Glutamatergic neuron (in vitro differentiated cells): ENCODE results near the gene SLX9. TPM values are rescaled to one million over a fixed set of nuclear protein-coding genes. Genes with fewer than 3 reads are reported as not detected.
"Not testable (repeated sequence)": the region's sequence is repeated elsewhere in the genome, so short reads cannot be mapped to it uniquely, and the experiment has no call there.

Experiments used
- DNase-seq: peaks from one replicate; pipeline ENCODE4 v3.0.0; 2022
- H3K27ac Mint-ChIP-seq: one replicate; pipeline ENCODE4 v1.8.0; 2020; ENCODE audit warnings: mild to moderate bottlenecking, mixed read lengths, inconsistent platforms; ENCODE audit not compliant: unreplicated experiment
- H3K27me3 Mint-ChIP-seq: one replicate; pipeline ENCODE4 v1.8.0; 2020; ENCODE audit warnings: mild to moderate bottlenecking, moderate library complexity, mixed read lengths, inconsistent platforms; ENCODE audit not compliant: unreplicated experiment
- H3K36me3 Mint-ChIP-seq: one replicate; pipeline ENCODE4 v1.8.0; 2020; ENCODE audit warnings: mild to moderate bottlenecking, mixed read lengths, inconsistent platforms; ENCODE audit not compliant: unreplicated experiment
- H3K4me1 Mint-ChIP-seq: one replicate; pipeline ENCODE4 v1.8.0; 2020; ENCODE audit warnings: mild to moderate bottlenecking, low read depth, mixed read lengths, inconsistent platforms; ENCODE audit not compliant: unreplicated experiment
- H3K4me3 Mint-ChIP-seq: one replicate; pipeline ENCODE4 v1.8.0; 2020; ENCODE audit warnings: mild to moderate bottlenecking, mixed read lengths, inconsistent platforms; ENCODE audit not compliant: unreplicated experiment
- H3K9me3 Mint-ChIP-seq: one replicate; pipeline ENCODE4 v1.8.0; 2020; ENCODE audit warnings: mild to moderate bottlenecking, moderate library complexity, mixed read lengths, inconsistent platforms; ENCODE audit not compliant: unreplicated experiment
- CTCF ChIP-seq: fragments of 200-600 bp; sonication (generic); IDR thresholded peaks from one replicate; pipeline ENCODE4 v1.5.0; 2021; ENCODE audit not compliant: partially characterized antibody, unreplicated experiment
- total RNA-seq: library from RNA; stranded (reverse); fragmentation: NEBNext Ultra II Directional; extraction: Animal tissue kit (Norgen Biotek cat#: 25700); gene quantifications from one replicate; pipeline ENCODE4 v1.2.1, GENCODE V29; 2021; ENCODE audit not compliant: unreplicated experiment

The SLX9 gene
- total RNA-seq, 1 donor from 2014 or later, result 30.7 TPM

GRCh38 chr21:44927587-44928461 lies 12.0 kb upstream of the SLX9 start:
- Mint-ChIP-seq H3K9me3 (peaks cover 8% of the 10 kb centered on the region), H3K27ac (no peak overlapping the region), H3K36me3 (peaks cover 15% of the 10 kb centered on the region), H3K4me3 (no peak overlapping the region), H3K4me1 (peaks cover 3% of the 10 kb centered on the region), H3K27me3 (peaks cover 26% of the 10 kb centered on the region)
- no peak for TF ChIP-seq CTCF
- DNase-seq, result no peak

GRCh38 chr21:44928500-44929241 lies 11.2 kb upstream of the SLX9 start:
- H3K27ac Mint-ChIP-seq, result not testable (repeated sequence)

GRCh38 chr21:44929242-44929798 lies 10.5 kb upstream of the SLX9 start:
- Mint-ChIP-seq H3K36me3 (peaks cover 4% of the 10 kb centered on the region), H3K4me3 (no peak overlapping the region), H3K27me3 (peaks cover 26% of the 10 kb centered on the region), H3K27ac (no peak overlapping the region), H3K9me3 (peaks cover 6% of the 10 kb centered on the region), H3K4me1 (peaks cover 3% of the 10 kb centered on the region)
- TF ChIP-seq CTCF, result no peak
- no peak for DNase-seq

More at GRCh38 chr21:44928500-44929241, 11.2 kb upstream of the SLX9 start:
- not testable (repeated sequence) for H3K9me3 Mint-ChIP-seq, H3K4me1 Mint-ChIP-seq, H3K4me3 Mint-ChIP-seq, DNase-seq
- peaks cover 26% of the 10 kb centered on the region for H3K27me3 Mint-ChIP-seq
- H3K36me3 Mint-ChIP-seq, result peaks cover 11% of the 10 kb centered on the region

GRCh38 chr21:44929799-44930542 lies 9.9 kb upstream of the SLX9 start:
- H3K4me3 Mint-ChIP-seq, result no peak overlapping the region
- H3K27me3 Mint-ChIP-seq, result peaks cover 28% of the 10 kb centered on the region
- H3K36me3 Mint-ChIP-seq, result no peaks in the 10 kb centered on the region
- no peak for TF ChIP-seq CTCF
- H3K27ac Mint-ChIP-seq, result no peak overlapping the region
- peaks cover 3% of the 10 kb centered on the region for H3K9me3 Mint-ChIP-seq
- DNase-seq, result no peak
- peaks cover 3% of the 10 kb centered on the region for H3K4me1 Mint-ChIP-seq

- Mint-ChIP-seq H3K9me3 (peaks cover 3% of the 10 kb centered on the region), H3K27me3 (peaks cover 24% of the 10 kb centered on the region), H3K4me3 (peak overlapping the region; percentile 76), H3K4me1 (peaks cover 3% of the 10 kb centered on the region), H3K27ac (no peak overlapping the region), H3K36me3 (no peaks in the 10 kb centered on the region)
- no peak for TF ChIP-seq CTCF
- no peak for DNase-seq
These were observed 9.3 kb upstream of the SLX9 start for GRCh38 chr21:44930543-44930981.
